LHCN-M2 (cell line): ENCODE measurements around the gene OR51E2. TPM values are rescaled to one million over a fixed set of nuclear protein-coding genes. Genes with fewer than 3 reads are reported as not detected.
"Not testable (repeated sequence)": the region's sequence is repeated elsewhere in the genome, so short reads cannot be mapped to it uniquely, and the experiment has no call there.

Experiments
- DNase-seq: peaks from one replicate; pipeline ENCODE4 v3.0.0-alpha.2; 2012; ENCODE audit warnings: low read depth
- polyA plus RNA-seq: library from polyadenylated mRNA; unstranded; fragments of >200 nt; gene quantifications from one replicate; pipeline ENCODE4 v1.2.1, GENCODE V29; 2012; ENCODE audit warnings: missing spikeins
- total RNA-seq: library from RNA; depleted of rRNA; stranded (reverse); fragments of >200 nt; gene quantifications from 2 replicates; pipeline ENCODE4 v1.2.3, GENCODE V29; 2014; rRNA removed

Gene OR51E2, protein sequence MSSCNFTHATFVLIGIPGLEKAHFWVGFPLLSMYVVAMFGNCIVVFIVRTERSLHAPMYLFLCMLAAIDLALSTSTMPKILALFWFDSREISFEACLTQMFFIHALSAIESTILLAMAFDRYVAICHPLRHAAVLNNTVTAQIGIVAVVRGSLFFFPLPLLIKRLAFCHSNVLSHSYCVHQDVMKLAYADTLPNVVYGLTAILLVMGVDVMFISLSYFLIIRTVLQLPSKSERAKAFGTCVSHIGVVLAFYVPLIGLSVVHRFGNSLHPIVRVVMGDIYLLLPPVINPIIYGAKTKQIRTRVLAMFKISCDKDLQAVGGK
- total RNA-seq: not detected in 2 replicates
- polyA plus RNA-seq: not detected

GRCh38 chr11:4697585-4697984, at the start of gene OR51E2:
Gene OR51E2 (minus strand): TSS chr11:4697853. CDS start chr11:4682711, 15,142 bp downstream.
- peak; percentile 15 for DNase-seq

DNA sequence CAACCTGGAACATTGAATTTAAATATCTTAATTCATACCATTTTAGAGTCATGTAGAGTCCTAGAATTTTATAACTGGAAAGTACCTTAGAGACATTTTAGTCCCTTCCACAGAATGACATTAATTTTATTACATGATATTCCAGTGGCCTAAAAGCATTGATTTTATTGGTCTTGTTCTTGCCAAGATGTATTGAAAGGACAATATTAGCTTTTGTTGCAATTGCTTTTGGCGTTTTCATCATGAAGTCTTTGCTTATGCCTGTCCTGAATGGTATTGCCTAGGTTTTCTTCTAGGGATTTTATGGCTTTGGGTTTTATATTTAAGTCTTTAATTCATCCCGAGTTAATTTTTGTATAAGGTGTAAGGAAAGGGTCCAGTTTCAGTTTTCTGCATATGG, 43.1 kb upstream of the OR51E2 start:
- DNase-seq: no peak

DNA sequence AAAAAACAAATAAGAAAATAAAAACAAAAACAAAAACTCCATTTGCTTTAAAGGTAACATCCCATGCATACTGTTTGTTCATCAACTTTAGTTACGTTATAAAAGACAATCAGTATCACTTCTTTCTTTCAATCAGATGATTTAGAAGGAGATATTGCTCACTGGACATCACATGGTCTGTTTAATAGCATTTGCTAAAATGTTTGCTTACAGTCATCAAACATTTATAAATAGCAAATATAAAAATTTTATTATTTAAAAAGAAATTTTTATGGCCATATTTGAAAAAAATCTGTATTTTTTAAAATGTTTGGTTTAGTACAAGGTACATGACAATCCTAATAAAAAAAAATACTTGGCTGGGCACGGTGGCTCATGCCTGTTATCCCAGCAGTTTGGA, 29.5 kb upstream of the OR51E2 start:
- DNase-seq: no peak

DNA sequence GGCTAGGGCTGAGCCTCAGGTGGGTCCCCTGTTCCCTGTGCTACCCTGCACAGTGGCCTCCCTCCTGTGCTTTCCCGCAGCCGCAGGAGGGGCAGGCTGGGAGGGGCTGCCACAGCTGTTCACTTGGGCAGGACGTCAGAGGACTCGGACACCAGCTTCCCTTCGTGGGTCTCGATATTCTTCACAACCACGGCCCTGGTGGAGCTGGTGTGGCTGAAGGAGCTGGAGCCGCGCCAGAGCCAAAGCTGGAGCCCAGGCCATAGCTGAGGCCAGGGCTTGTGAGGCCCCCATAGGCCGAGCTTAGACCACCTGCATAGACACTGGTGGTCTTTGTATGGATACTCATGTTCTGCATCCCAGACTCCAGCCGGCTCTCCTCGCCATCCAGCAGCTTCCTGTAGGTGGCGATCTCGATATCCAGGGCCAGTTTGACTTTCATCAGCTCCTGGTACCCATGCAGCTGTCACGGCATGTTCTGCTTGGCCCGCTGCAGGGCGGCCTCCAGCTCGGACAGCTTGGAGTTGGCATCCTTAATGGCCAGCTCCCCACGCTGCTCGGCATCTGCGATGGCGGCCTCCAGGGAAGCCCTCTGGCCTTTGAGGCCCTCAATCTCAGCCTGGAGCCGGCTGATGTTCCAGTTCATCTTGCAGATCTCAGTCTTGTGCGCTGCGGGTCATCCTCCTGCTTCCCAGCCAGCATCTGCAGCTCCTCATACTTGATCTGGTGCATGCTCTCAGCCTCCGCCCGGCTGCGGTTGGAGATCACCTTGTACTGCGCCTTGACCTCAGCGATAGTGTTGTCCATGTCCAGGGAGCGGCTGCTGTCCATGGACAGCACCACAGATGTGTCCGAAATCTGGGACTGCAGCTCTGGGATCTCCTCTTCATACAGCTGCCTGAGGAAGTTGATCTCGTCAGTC, 25.2 kb upstream of the OR51E2 start:
- DNase-seq: not testable (repeated sequence)

GRCh38 chr11:4714300-4714699, 16.6 kb upstream of the OR51E2 start:
- no peak for DNase-seq

- peak; percentile 4 for DNase-seq
Measured at GRCh38 chr11:4713241-4713640, 15.6 kb upstream of the OR51E2 start.

DNA sequence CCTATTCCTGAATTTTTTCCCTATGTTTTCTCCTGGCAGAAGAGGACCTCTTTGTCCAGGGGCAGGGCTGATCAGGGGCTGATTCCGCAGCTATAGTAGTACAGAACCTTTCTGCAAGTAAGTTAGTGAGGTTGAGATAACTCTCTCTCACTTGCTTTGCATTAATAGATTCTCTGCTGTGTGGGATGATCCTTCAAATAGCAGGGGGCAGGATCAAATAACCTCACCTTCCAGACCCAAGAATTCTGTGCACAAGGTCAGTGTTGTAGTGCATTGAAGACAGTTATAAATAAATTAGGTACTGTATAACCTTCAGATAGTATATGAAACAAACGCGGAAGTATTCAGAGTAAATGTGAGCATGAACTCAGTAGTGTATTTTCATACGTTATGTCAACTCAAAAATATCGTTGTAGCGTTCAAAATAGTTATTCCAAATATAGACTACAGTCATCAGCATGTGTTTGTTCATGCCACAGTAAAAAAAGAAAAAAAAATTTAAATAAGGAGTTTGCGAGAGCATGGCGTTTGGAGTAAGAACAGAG, 7.2 kb upstream of the OR51E2 start:
- DNase-seq: no peak

GRCh38 chr11:4704054-4704789, 6.6 kb upstream of the OR51E2 start, which contains the start of gene MMP26:
Gene MMP26 (plus strand): TSS chr11:4704784.
- peak; percentile 34 for DNase-seq

- DNase-seq: no peak
Measured at GRCh38 chr11:4700436-4700820, 2.8 kb upstream of the OR51E2 start.

DNA sequence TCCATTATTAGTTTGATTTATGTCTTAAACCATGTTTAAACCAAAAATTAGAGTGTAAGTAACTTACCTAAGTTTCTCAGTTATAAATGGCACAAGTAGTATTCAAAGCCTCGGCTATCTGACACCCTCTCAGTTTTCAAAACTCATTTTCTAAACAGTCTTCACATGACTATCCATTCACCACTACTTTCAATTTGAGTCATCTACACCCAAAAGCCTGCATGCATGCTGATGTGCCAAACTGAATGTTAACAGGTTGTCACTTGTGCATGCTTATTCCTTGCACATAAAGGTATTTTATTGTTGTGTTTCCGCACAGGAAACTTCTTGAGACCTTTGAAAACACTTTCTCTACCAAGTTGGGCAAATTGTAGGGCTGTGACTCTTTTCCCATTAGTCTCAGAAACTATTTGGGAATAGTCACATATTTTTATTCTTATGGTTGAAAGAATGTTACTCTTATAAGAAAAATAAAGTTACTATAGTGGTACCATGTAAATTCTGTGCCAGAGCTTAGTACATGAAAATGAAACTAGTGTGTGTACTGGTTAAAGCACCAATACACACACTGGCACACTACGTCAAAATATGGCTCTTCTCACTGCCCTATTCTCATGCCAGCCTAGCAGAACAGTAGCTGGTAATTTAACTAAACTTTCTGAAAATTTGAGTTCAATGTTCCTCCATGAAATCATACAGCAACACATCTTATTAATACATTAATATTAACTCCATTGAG, 2.2 kb upstream of the OR51E2 start:
- DNase-seq: no peak

DNA sequence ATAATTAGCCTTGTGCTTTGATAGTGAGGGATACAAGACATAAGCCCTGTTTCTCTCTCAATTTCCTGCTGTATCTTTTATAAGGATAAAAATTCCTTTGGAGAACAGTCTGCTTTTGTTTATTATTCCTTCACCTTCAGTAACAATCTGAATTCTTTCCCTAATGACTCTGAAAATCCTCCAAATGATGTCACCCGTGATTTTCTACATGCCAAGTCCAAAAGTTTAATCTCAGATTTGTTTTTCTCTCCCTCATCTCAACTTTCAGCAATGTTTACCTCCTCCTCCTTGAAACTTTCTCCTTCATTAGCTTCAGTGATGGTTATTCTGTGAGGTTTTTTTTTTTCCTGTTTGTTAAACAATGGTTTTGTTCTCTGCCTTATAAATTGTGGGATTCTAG, 2.2 kb downstream of the OR51E2 start:
- DNase-seq: no peak

GRCh38 chr11:4684631-4685285, 12.9 kb downstream of the OR51E2 start:
- no peak for DNase-seq

- no peak for DNase-seq
Measured at GRCh38 chr11:4682623-4683419, 14.8 kb downstream of the OR51E2 start.

GRCh38 chr11:4680341-4680740, 17.3 kb downstream of the OR51E2 start:
- DNase-seq: no peak

DNA sequence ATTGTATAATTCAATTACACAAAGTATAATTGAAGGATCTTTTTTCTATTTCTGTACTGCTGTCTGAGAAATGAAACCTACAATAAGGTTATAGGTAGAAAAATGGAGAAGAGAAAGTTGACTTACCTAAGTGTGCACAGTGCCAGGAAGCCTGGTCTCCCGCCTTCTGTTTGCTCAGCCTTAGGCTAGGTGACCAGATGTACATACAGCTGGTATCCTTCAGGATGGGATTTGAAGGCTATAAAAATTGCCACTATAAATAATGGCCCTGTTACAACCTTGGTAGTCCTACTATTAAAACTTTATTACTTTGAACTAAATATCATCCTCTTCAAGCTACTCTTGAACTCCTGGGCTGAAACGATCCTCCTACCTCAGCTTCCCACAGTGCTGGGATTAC, 19.7 kb downstream of the OR51E2 start:
- no peak for DNase-seq

- DNase-seq: no peak
Measured at GRCh38 chr11:4673781-4674180, 23.9 kb downstream of the OR51E2 start.

DNA sequence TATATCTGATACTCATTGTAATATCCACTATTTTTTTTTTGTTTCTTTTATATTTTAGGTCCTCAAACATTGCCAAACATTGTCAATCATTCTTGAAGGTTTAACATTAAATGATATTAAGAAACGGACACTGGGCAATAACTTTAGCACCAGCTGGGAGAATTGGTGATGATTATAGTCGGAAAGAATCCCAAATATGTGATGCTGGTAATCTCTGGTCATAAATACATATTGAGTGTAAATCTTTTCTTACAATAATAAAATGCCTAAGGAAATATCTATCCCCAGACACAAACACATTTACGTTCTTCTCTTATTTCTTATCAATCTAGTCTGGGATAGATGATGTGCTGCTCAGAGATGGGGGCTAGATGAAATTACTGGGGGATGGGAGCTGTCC, 25.2 kb downstream of the OR51E2 start:
- DNase-seq: peak; percentile 45

GRCh38 chr11:4671741-4672140, 25.9 kb downstream of the OR51E2 start:
- no peak for DNase-seq

DNA sequence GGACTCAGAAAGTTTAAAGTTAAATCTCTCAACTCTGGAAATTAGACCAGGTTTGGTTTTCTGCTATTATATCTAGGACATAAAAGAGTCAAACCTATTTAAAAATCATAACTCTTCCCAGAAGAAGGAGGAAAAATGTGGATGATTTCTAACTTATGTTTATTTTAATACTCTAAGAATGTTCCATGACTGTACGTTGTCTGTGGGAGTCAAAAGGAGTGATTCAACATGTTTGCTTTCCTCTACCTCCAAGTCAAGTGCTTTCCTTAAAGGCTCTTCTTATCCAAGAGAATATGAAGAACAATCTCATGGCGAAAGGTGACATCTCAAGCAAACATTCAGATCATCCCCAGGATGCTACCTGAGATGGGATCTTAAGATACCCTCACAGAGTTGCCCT, 32.2 kb downstream of the OR51E2 start:
- DNase-seq: no peak

DNA sequence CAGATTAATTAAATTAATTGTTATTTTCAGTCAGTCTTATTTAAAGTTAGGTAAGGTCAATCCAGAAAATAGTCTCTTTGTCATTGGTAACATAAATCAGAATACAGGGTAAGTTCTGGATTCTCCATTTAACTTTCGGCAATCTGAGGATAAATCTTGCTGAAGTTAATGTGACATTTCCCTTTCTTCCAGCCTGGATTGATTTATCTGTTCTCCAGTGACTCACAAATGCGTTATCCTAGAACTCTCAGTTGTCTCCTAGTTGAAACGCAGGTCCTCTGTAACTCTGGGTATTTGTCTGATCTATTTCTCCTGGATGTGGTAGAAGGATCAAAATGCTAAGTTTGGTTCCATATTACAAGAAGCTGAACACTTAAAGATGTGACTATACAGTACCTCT, 32.9 kb downstream of the OR51E2 start:
- no peak for DNase-seq
